H1 (cell line): Measurements from ENCODE around the gene NFIA. TPM values are rescaled to one million over a fixed set of nuclear protein-coding genes. Genes with fewer than 3 reads are reported as not detected.

Source experiments
- CTCF ChIA-PET: fragments of 300-600 bp; sonication (Branson Sonifier 250); formaldehyde crosslinking; loops from one replicate; lab custom pipeline; 2021; ENCODE audit not compliant: partially characterized antibody; lab: Charles Lee
- POLR2A ChIA-PET: fragments of 300-600 bp; sonication (Branson Sonifier 250); formaldehyde crosslinking; loops from one replicate; lab custom pipeline; 2021; ENCODE audit warnings: inconsistent platforms; ENCODE audit not compliant: partially characterized antibody; lab: Charles Lee
- DNase-seq, 2 experiments: peaks; one replicate each; pipeline versions ENCODE4 v3.0.0 to v3.0.0-alpha.2; 2010 to 2022; ENCODE audit warnings: low spot score in 2 of 2, low read depth in 1 of 2, mixed read lengths in 1 of 2
- FAIRE-seq: peaks from 2 replicates; lab custom pipeline; 2011; peaks lifted over from hg19 to GRCh38; lab: Jason Lieb, UNC
- H2AFZ ChIP-seq: 2 replicates; pipeline ENCODE4 v1.8.1; 2012; ENCODE audit warnings: low read length, inconsistent platforms
- H2AK5ac ChIP-seq: 2 replicates; pipeline ENCODE4 v1.6.1; 2013; ENCODE audit warnings: low read depth, low read length
- H2BK120ac ChIP-seq: replicated peaks from 2 replicates; pipeline ENCODE3; 2013; ENCODE audit warnings: low read depth, low read length, inconsistent platforms
- H2BK12ac ChIP-seq: 2 replicates; pipeline ENCODE4 v1.6.1; 2013; ENCODE audit warnings: low read depth, low read length
- H2BK15ac ChIP-seq: 2 replicates; pipeline ENCODE4 v1.6.1; 2013; ENCODE audit warnings: low read length
- H2BK20ac ChIP-seq: 2 replicates; pipeline ENCODE4 v1.6.1; 2013; ENCODE audit warnings: low read length
- H2BK5ac ChIP-seq: 2 replicates; pipeline ENCODE4 v1.6.1; 2013; ENCODE audit warnings: low read depth, low read length
- H3K14ac ChIP-seq: 2 replicates; pipeline ENCODE4 v1.6.1; 2013; ENCODE audit warnings: inconsistent platforms; ENCODE audit not compliant: insufficient read length
- H3K18ac ChIP-seq: 2 replicates; pipeline ENCODE4 v1.6.1; 2013; ENCODE audit warnings: low read length; ENCODE audit errors: extremely low read depth
- H3K23ac ChIP-seq: 2 replicates; pipeline ENCODE4 v1.6.1; 2013; ENCODE audit warnings: inconsistent platforms; ENCODE audit not compliant: insufficient read length
- H3K23me2 ChIP-seq: 2 replicates; pipeline ENCODE4 v1.6.1; 2013; ENCODE audit warnings: low read depth, low read length
- H3K27ac ChIP-seq: 2 replicates; pipeline ENCODE4 v1.6.1; 2011; ENCODE audit warnings: low read depth, low read length, inconsistent platforms
- H3K27me3 ChIP-seq, 4 experiments: replicated peaks in 1 of 4; 1 replicate in 1 of 4; 2 replicates in 3 of 4; pipeline versions ENCODE4 v1.6.1 to v1.8.1; 2011 to 2013; ENCODE audit warnings: low read length in 3 of 4, mild to moderate bottlenecking in 3 of 4, inconsistent platforms in 2 of 4, mixed read lengths in 2 of 4, moderate library complexity in 1 of 4; ENCODE audit not compliant: control insufficient read depth in 3 of 4, insufficient read depth in 3 of 4; ENCODE audit errors: extremely low read depth in 1 of 4
- H3K36me3 ChIP-seq, 4 experiments: 2 replicates each; pipeline versions ENCODE4 v1.6.1 to v1.8.1; 2011 to 2013; ENCODE audit warnings: mild to moderate bottlenecking in 4 of 4, low read length in 3 of 4, moderate library complexity in 2 of 4, control low read depth in 1 of 4, inconsistent platforms in 1 of 4; ENCODE audit not compliant: insufficient read depth in 4 of 4, control insufficient read depth in 2 of 4
- H3K4ac ChIP-seq: replicated peaks from 2 replicates; pipeline ENCODE3; 2013; ENCODE audit warnings: low read length, low read depth, mixed read lengths, inconsistent platforms; ENCODE audit not compliant: insufficient read length
- H3K4me1 ChIP-seq, 4 experiments: replicated peaks in 1 of 4; 1 replicate in 1 of 4; 2 replicates in 3 of 4; pipeline versions ENCODE4 v1.6.1 to v1.8.1; 2011 to 2013; ENCODE audit warnings: low read length in 3 of 4, inconsistent platforms in 2 of 4, mixed read lengths in 1 of 4; ENCODE audit not compliant: insufficient read depth in 4 of 4, control insufficient read depth in 3 of 4
- H3K4me2 ChIP-seq, 2 experiments: 2 replicates each; pipeline versions ENCODE4 v1.6.1 to v1.8.1; 2011 to 2013; ENCODE audit warnings: low read depth in 2 of 2, low read length in 2 of 2, control low read depth in 1 of 2, inconsistent platforms in 1 of 2, mild to moderate bottlenecking in 1 of 2; ENCODE audit not compliant: insufficient read depth in 1 of 2
- H3K4me3 ChIP-seq, 4 experiments: fragments of 200-600, 300-600 bp in 1 of 4; sonication (generic), shearing (Covaris generic), sonication (Bioruptor Twin) in 1 of 4; 2 replicates each; pipeline versions ENCODE4 v1.5.1 to v1.8.1; 2011 to 2016; ENCODE audit warnings: low read length in 4 of 4, low read depth in 3 of 4, control low read depth in 2 of 4, inconsistent platforms in 2 of 4, mild to moderate bottlenecking in 2 of 4, mixed read lengths in 1 of 4, moderate library complexity in 1 of 4; ENCODE audit not compliant: insufficient read depth in 2 of 4; ENCODE audit errors: extremely low read depth in 1 of 4
- H3K56ac ChIP-seq: replicated peaks from 2 replicates; pipeline ENCODE3; 2013; ENCODE audit warnings: low read depth, mild to moderate bottlenecking, mixed read lengths, low read length, inconsistent platforms; ENCODE audit not compliant: insufficient read length
- H3K79me1 ChIP-seq: 2 replicates; pipeline ENCODE4 v1.6.1; 2013; ENCODE audit warnings: low read depth, low read length, control low read depth
- H3K79me2 ChIP-seq, 2 experiments: 2 replicates each; pipeline versions ENCODE4 v1.6.1 to v1.8.1; 2012 to 2013; ENCODE audit warnings: low read length in 2 of 2, mild to moderate bottlenecking in 2 of 2, inconsistent platforms in 1 of 2; ENCODE audit not compliant: insufficient read depth in 2 of 2, control insufficient read depth in 1 of 2
- H3K9ac ChIP-seq, 4 experiments: replicated peaks in 1 of 4; 1 replicate in 1 of 4; 2 replicates in 3 of 4; pipeline versions ENCODE4 v1.6.1 to v1.8.1; 2011 to 2013; ENCODE audit warnings: low read depth in 3 of 4, low read length in 3 of 4, control low read depth in 2 of 4, mild to moderate bottlenecking in 2 of 4, moderate library complexity in 2 of 4, inconsistent platforms in 1 of 4; ENCODE audit errors: extremely low read depth in 1 of 4
- H3K9me3 ChIP-seq, 2 experiments: 2 replicates each; pipeline versions ENCODE4 v1.6.1 to v1.8.1; 2012 to 2013; ENCODE audit warnings: mild to moderate bottlenecking in 2 of 2, moderate library complexity in 2 of 2, control low read depth in 1 of 2, inconsistent platforms in 1 of 2, low read depth in 1 of 2, low read length in 1 of 2, mixed read lengths in 1 of 2; ENCODE audit not compliant: insufficient read depth in 2 of 2
- H4K20me1 ChIP-seq, 2 experiments: replicated peaks in 1 of 2; 2 replicates each; pipeline versions ENCODE3 to v1.8.1; 2011 to 2013; ENCODE audit warnings: inconsistent platforms in 2 of 2, low read length in 2 of 2, mild to moderate bottlenecking in 1 of 2; ENCODE audit not compliant: insufficient read depth in 2 of 2, control insufficient read depth in 1 of 2
- H4K5ac ChIP-seq: 2 replicates; pipeline ENCODE4 v1.6.1; 2013; ENCODE audit warnings: low read length, low read depth, mixed read lengths, inconsistent platforms; ENCODE audit not compliant: insufficient read length
- H4K8ac ChIP-seq: 2 replicates; pipeline ENCODE4 v1.8.0; 2013; ENCODE audit warnings: mild to moderate bottlenecking, moderate library complexity, low read length, inconsistent platforms; ENCODE audit not compliant: insufficient read depth; ENCODE audit errors: extremely low read depth
- H4K91ac ChIP-seq: replicated peaks from 2 replicates; pipeline ENCODE3; 2013; ENCODE audit warnings: low read length, mixed read lengths, inconsistent platforms; ENCODE audit not compliant: insufficient read length
- CEBPB ChIP-seq: IDR thresholded peaks from 2 replicates; pipeline ENCODE4 v1.6.1; 2012; ENCODE audit warnings: low read depth, low read length
- CHD2 ChIP-seq: IDR thresholded peaks from 2 replicates; pipeline ENCODE4 v1.6.1; 2012; ENCODE audit warnings: low read length, improper control_type of control experiment
- CREB1 ChIP-seq: IDR thresholded peaks from 2 replicates; pipeline ENCODE4 v1.6.1; 2012; ENCODE audit warnings: inconsistent platforms
- KDM4A ChIP-seq: IDR thresholded peaks from one replicate; pipeline ENCODE4 v1.7.1; 2012; ENCODE audit warnings: low read depth, mild to moderate bottlenecking, moderate library complexity, low read length, inconsistent platforms; ENCODE audit not compliant: severe bottlenecking
- RBBP5 ChIP-seq: IDR thresholded peaks from 2 replicates; pipeline ENCODE4 v1.7.1; 2012; ENCODE audit warnings: low read depth, mild to moderate bottlenecking, inconsistent platforms, low read length, moderate library complexity, borderline replicate concordance
- SP1 ChIP-seq: IDR thresholded peaks from 2 replicates; pipeline ENCODE4 v1.6.1; 2011; ENCODE audit warnings: low read depth, low read length
- SP4 ChIP-seq: IDR thresholded peaks from 2 replicates; pipeline ENCODE4 v1.6.1; 2012; ENCODE audit warnings: low read length, inconsistent platforms
- WGBS, 2 experiments: shearing (Covaris generic) in 1 of 2; methylation state at CpG; one replicate each; pipeline versions ENCODE4 v1.1.6 to v1.1.7; 2013 to 2015; ENCODE audit warnings: low lambda C conversion rate in 2 of 2, mixed read lengths in 2 of 2, inconsistent platforms in 1 of 2, low coverage in 1 of 2, missing lambda C conversion rate in 1 of 2; ENCODE audit not compliant: insufficient replicate concordance in 2 of 2, insufficient coverage in 1 of 2, insufficient read length in 1 of 2; ENCODE audit errors: extremely low coverage in 1 of 2, missing lambda C conversion rate in 1 of 2; 5-methylcytosine and 5-hydroxymethylcytosine counted together
- polyA plus RNA-seq, 7 experiments: library from polyadenylated mRNA; depleted of rRNA in 3 of 7; stranded (reverse) in 5 of 7; unstranded in 2 of 7; fragments of >200 nt in 5 of 7; fragments of 200-250 nt in 2 of 7; gene quantifications; 1 replicate in 5 of 7; 2 replicates in 1 of 7; 4 replicates in 1 of 7; pipeline versions ENCODE4 v1.2.1 to v1.2.3, GENCODE V29; 2011 to 2013; ENCODE audit warnings: missing spikeins in 2 of 7, mixed read lengths in 2 of 7
- total RNA-seq: library from RNA; stranded (reverse); fragmentation: NEBNext Ultra II Directional; extraction: Animal tissue kit (Norgen Biotek cat#: 25700); gene quantifications from 2 replicates; pipeline ENCODE4 v1.2.1, GENCODE V29; 2021

The NFIA gene
- total and polyA plus RNA-seq, 2 of the 8 experiments (the other 6 are each of a cell fraction or from before 2014, with no cell fraction given): 1.8 to 2.3 TPM

DNA sequence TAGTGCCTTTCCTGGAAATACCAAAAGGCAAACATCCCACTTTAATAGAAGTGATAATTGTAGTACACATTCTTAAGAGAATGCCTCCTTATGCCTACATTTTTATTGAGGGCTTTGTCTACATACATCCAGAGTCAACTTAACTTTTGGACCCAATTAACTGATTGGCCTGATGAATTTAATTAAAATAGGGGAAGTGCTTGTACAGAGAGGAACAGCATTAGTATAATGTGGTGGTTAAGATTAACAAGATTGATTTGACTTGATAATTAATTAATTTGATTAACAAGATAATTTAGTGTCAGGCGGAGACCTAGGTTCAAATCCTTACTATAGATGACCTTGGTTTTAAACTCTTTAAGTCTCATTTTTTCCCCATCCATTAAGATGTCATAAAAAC is 111.4 kb downstream of the NFIA start:
- Histone ChIP-seq H2AFZ (no peak overlapping the region), H3K27ac (no peak overlapping the region), H3K23me2 (no peaks in the 10 kb centered on the region), H4K20me1 (no peaks in the 10 kb centered on the region), H3K9ac (no peak overlapping the region), H3K4me1 (no peaks in the 10 kb centered on the region), H4K5ac (no peak overlapping the region), H3K36me3 (no peaks in the 10 kb centered on the region), H3K18ac (no peak overlapping the region), H4K8ac (no peak overlapping the region), H3K56ac (no peak overlapping the region), H3K4me2 (no peak overlapping the region), H3K23ac (no peak overlapping the region), H3K14ac (no peak overlapping the region), H2BK15ac (no peak overlapping the region), H3K4me3 (no peak overlapping the region), H3K4ac (no peak overlapping the region), H3K79me1 (no peaks in the 10 kb centered on the region), H2BK120ac (no peak overlapping the region), H3K79me2 (no peaks in the 10 kb centered on the region), H2BK20ac (no peak overlapping the region), H3K27me3 (no peaks in the 10 kb centered on the region), H2BK5ac (no peak overlapping the region), H2BK12ac (no peak overlapping the region), H3K9me3 (no peaks in the 10 kb centered on the region), H2AK5ac (no peak overlapping the region), H4K91ac (no peak overlapping the region)
- ChIA-PET POLR2A (no interaction called here), CTCF (no interaction called here)
- WGBS, 2 experiments: 63% methylated on average over 1 of the region's 1 CpG; no CpG with 5 or more reads in 1 of the 2 experiments
- DNase-seq (no peak), FAIRE-seq (no peak)
- TF ChIP-seq CHD2 (no peak), KDM4A (no peak), CREB1 (no peak), SP4 (no peak), SP1 (no peak), CEBPB (no peak), RBBP5 (no peak)
